AG09309 (cell line): ENCODE measurements around the gene SKIC3.

ENCODE experiments used
- DNase-seq: peaks from one replicate; pipeline ENCODE4 v3.0.0-alpha.2; 2010; ENCODE audit warnings: low read depth
- H3K4me3 ChIP-seq: 2 replicates; pipeline ENCODE4 v1.5.1; 2011; ENCODE audit warnings: mild to moderate bottlenecking, low read depth, low read length, moderate library complexity; ENCODE audit not compliant: control insufficient read depth
- CTCF ChIP-seq: IDR thresholded peaks from 2 replicates; pipeline ENCODE4 v1.5.1; 2011; ENCODE audit warnings: mild to moderate bottlenecking, low read depth, low read length, inconsistent platforms; ENCODE audit not compliant: insufficient read depth, control insufficient read depth; ENCODE audit errors: missing control alignments

The SKIC3 gene

DNA sequence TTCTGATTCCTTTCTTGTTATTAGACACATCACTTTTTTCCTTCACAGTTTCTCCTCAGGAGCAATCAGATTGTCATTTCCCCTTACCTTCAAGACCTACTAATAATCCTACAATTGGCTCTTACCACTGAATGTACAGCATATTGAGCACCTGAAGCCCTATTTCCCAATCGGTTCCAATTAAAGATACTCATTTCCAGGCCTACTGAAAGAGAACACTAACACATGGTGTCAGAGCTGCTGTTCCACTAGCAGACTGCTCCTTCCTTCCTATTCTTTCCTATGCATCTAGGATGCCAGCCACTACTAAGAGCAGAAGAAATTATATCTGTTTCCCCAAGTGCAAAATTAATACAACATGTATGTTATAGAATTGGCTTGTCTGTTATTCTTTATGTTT, 34.6 kb downstream of the SKIC3 start:
- no peak for DNase-seq
- H3K4me3 ChIP-seq: no peak overlapping the region
- no peak for TF ChIP-seq CTCF

DNA sequence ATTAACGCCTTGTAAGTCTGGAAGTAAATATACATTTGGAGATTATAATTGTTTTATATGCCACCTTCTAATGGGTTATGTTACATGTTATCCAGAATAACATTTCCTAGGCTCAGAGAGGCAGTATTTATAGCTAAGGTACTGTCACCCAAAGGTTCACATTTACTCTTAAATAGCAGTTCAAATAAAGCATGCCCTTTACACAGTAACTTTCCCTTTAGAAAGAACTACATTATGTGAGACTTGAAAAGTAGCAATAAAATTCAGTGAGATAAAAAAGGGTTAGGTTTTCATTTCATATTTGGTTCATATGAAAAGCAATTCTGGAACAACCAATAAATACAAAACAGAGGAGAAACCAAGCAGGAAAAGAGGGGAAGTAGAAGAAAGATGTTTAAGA, 35.1 kb downstream of the SKIC3 start:
- H3K4me3 ChIP-seq: no peak overlapping the region
- DNase-seq: no peak
- TF ChIP-seq CTCF: no peak

DNA sequence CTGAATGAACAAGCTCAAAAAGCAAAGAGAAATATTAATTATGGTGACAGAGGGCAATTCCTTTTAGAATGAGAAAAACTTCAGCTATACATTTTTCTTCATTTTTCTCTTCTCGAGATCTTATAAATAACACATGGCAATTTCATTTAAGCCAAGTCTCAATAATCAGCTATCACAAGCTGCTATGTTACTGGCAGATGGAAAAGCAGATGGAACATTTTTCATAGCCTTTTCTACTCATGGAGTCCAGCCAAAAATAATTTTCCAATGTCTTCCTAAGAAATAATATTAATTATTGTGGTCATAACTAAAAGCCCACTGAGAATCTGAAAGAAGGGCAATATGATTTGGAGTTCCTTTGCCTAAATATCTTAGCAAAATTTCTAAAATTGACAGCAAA, 35.6 kb downstream of the SKIC3 start:
- DNase-seq: no peak
- no peak overlapping the region for H3K4me3 ChIP-seq
- no peak for TF ChIP-seq CTCF

GRCh38 chr5:95518417-95518816, 36.4 kb downstream of the SKIC3 start:
- H3K4me3 ChIP-seq: no peak overlapping the region
- no peak for DNase-seq
- no peak for TF ChIP-seq CTCF

DNA sequence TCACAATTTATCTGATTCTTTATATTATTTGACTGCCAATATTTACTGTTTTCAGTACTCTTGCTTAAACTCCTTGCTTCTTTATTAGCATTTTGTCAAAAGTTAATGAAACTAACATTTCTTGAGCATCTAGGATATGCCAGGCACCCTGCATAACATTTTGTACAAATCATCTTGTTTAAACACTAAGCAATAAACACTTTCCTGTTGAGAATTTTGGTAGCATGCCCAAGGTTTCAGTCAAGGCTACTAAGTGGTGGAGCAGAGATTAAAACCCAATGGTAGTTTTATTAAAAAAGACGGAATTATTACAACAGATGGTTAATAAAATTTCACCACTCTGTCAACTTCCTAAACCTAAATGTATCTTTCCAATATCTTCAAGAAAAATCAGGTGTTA, 43.2 kb downstream of the SKIC3 start:
- no peak for TF ChIP-seq CTCF
- no peak for DNase-seq
- H3K4me3 ChIP-seq: no peak overlapping the region

DNA sequence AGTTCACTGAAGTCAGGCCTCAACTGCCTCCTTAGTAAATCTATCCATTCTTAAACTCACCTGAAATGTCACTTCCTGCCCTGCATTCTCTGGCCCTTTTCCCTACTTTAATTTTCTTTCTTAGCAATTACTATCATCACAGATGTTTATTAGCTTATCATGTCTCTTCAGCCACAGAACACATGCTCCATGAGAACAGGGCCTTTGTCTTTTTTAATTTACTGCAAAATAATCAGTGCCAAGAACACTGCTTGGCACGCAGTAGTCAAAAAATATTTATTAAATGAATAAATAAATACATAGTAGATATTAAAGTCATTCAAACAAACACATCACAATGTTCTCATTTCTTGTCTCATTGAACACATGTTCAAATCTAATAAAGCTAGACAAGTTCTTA, 46.2 kb downstream of the SKIC3 start:
- TF ChIP-seq CTCF: no peak
- DNase-seq: no peak
- no peak overlapping the region for H3K4me3 ChIP-seq
